ENCODE results near the gene POP7.

POP7 gene

GRCh38 chr7:100679129-100679926 lies 26.6 kb upstream of the POP7 start:
- DNase-seq, result no peak

- no peak for DNase-seq
These were observed 25.9 kb upstream of the POP7 start for GRCh38 chr7:100679927-100680575.

DNA sequence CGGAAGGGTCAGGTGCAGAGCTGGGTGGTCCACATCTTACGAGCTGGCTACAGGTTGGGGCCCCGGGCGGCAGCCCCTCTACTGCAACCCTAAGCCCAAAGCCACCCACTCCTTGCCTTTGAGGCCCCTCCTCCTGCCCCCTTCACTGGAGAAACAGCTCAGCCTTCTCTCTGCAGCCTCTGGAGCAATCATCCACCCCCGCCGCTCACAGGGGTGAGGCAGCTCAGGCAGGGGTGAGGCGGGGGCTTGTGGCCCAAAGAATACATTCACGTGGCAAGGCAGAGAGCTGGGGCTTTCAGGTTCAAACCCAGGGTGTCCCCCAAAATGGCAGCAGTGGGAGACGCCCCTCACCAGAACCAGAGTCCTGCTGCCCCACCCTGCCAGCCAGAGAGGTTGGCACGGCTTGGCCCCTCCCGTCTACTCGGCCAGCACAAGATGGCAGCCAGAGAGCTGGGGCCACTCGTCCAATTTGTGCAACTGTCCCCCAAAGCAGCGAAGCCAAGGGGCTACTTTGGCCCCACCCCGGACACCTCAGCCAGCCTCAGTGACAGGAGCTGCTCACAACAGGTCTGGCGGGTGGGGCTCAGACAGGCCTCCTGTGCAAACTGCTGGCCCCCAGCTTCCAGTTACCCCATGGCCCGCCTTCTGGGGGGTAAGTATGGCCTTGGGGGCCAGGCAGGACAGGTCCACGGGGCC lies 25.2 kb upstream of the POP7 start:
- no peak for DNase-seq

GRCh38 chr7:100681491-100682227 lies 24.3 kb upstream of the POP7 start:
- no peak for DNase-seq

- no peak for DNase-seq
These were observed 23.6 kb upstream of the POP7 start for GRCh38 chr7:100682228-100682741.

GRCh38 chr7:100682991-100683658 lies 22.8 kb upstream of the POP7 start:
- DNase-seq, result no peak

GRCh38 chr7:100683659-100684533 lies 22.0 kb upstream of the POP7 start:
- no peak for DNase-seq

DNA sequence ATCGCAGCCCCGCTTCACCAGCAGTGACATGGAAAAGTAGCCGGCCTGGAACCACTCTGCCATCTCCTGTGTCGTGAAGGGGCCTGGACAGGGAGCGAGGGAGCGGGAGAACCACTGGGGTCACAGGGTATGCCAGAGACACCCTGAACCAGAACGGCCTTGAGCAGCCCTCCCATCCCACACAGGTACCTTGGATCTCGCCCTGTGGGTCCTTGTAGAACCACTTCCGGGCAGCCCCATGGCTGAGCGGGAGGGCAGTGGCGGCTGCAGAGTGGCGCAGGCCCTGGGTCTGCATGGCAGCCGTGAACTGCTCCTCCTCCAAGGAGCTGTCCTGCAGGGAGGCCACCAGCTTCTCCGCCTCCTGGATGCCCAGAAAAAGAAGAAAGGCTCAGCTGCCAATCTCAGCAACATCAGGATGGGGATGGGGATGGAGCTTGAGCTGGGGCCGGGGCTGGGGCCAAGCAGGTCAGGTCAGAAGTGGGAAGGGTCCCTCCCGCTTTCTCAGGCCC lies 21.3 kb upstream of the POP7 start:
- DNase-seq, result no peak

- DNase-seq, result no peak
These were observed 20.8 kb upstream of the POP7 start for GRCh38 chr7:100685049-100685605.

DNA sequence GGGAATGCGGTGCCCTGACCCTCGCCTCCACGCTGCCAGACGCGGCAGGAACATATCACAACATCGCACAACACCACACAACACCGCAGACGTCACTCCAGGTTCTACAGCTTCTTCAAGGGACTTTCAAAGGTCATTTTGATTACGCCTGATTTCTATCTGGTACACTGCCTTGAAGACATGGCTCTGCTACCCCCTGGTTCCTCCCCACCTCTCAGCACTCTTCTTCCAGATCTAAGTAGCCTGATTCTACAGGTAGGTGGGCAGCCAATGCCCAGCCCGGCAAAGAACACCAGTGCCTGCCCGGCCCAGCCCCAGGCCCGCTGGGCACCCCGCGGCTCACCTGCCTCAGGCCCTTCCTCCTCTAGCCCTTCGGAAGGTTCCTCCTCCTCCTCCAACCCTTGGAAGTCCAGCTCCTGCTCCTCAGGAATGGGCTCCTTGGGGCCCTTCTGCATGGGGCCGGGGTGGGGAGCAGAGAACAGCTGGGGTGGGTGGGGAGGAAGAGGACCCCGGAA lies 20.2 kb upstream of the POP7 start:
- DNase-seq, result no peak

- no peak for DNase-seq
These were observed 19.6 kb upstream of the POP7 start for GRCh38 chr7:100686201-100686821.

- DNase-seq, result no peak
These were observed 19.1 kb upstream of the POP7 start for GRCh38 chr7:100686822-100687211.

DNA sequence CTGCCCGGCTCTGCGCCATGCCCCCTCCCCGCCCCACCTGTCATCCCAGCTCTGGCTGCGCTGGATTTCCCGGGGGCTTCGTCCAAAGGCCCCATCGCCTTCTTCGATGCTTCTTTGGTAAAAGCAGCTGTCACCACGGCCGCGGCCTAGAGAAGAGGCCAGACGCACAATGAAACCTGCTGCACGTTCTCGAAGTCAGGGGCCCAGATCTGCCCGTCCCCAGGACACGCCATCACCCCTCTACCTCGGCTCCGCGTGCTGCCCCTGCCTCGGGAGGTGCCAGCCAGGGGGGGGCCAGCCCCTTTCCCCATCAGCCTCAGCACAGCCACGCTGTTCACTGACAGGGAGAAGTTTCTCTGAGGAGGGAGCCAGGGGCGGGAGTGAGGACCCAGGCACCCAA lies 18.7 kb upstream of the POP7 start:
- DNase-seq, result no peak

DNA sequence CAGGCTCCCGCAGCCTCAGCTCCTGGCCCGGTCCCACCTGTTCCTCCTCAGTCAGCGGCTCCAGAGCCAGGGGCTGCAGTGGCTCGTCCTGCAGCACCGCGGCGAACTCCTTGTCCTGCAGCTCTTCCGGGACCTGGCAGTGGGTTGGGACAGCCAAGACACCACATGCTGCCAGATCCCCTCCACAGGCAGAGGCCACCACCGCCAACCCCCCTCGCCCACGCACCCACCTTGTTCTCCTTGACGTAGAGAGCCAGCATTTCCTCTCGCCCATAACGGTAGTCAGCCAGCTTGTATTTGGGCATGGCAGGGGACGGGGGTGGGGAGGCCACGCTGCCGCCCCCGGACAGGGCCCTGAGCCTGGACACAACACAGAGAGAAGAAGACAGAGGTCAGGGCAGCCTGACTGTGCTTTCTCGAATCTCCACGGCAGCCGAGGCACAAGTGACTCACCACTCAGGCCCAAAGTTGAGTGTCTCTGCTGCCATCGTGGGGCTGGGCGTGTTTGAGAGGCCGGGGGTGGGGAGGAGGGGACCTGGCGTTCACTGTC lies 18.1 kb upstream of the POP7 start:
- DNase-seq, result no peak

GRCh38 chr7:100688326-100688860 lies 17.5 kb upstream of the POP7 start:
- DNase-seq, result no peak

- DNase-seq, result no peak
These were observed 16.4 kb upstream of the POP7 start for GRCh38 chr7:100689230-100690135.

DNA sequence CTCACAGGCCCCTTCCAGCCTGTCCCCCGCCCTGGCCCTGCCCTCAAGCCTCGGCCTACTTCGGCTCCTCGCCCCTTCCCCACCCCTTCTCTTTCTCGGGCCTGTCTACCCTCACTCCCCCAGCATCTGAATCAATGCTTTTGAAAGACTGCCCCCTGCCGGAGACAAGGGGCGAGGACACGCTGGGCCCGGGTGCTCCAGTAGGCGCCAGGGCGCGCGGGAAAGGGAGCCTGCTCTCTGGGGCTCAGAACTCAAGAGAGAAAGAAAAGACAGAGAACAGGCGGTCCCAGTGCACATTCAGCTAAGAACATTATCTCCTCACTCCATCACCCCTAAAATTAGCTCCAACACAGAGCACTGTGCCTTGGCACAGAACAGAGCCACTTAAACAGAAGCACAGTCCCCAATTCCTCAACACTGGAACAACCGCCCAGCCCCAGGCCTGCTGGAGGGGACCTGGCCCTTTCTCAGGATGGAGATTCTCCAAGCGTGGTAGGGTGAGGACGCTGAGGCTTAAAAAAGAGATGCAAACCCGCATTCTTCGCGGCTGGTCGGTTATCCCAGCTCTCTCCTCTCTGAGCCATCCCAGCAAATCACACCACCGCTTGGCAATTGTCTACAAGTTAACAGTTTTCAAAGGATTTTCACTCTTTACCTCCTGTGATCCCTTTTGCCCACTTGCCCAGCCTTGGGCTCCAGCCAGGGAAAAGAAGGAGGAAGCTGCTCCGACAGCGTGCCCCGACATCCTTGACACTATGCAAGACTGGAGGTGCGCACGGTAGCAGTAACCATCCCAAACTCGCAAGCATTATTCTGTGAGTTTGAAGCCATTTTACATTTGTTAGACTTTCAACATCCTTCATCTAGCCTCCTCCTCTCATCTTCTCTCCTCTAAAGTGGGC lies 14.0 kb upstream of the POP7 start:
- peak; percentile 11 for DNase-seq

All from DMS79 (cell line).